ENCODE data around the gene PRSS3.
"Not testable (repeated sequence)": the region's sequence is repeated elsewhere in the genome, so short reads cannot be mapped to it uniquely, and the experiment has no call there.

The PRSS3 gene

DNA sequence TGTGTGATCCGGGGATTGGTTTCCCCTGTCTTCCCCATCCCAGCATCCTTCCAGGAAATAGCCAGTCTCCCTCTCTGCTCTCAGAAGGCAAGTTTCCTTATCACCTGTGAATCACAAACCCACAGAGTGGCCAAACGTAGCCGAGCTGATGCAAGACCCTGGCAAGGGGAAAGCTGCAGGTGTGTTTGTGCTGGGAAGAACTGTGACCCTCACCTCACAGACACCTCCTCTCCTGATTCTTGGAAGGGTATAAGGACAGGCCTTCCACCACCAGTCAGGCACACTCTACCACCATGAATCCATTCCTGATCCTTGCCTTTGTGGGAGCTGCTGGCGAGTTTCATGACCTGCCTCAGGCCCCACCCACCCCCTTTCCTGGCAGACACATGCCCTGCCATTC lies at the start of gene PRSS3:
PRSS3 (plus strand) TSS at position 281 of the 400 bp plus-strand sequence; CDS start at position 294, 13 bp downstream.
- H3K4me1 Mint-ChIP-seq: no peaks in the 10 kb centered on the region
- no peak within 1 kb of the TSS for H3K4me3 Mint-ChIP-seq
- no peak within 1 kb of the TSS for H3K27ac Mint-ChIP-seq
- H3K27me3 Mint-ChIP-seq: peaks cover 5% of the 10 kb centered on the region
- H3K9me3 Mint-ChIP-seq: no peaks in the 10 kb centered on the region
- peaks cover 3% of the 10 kb centered on the region for H3K36me3 Mint-ChIP-seq

DNA sequence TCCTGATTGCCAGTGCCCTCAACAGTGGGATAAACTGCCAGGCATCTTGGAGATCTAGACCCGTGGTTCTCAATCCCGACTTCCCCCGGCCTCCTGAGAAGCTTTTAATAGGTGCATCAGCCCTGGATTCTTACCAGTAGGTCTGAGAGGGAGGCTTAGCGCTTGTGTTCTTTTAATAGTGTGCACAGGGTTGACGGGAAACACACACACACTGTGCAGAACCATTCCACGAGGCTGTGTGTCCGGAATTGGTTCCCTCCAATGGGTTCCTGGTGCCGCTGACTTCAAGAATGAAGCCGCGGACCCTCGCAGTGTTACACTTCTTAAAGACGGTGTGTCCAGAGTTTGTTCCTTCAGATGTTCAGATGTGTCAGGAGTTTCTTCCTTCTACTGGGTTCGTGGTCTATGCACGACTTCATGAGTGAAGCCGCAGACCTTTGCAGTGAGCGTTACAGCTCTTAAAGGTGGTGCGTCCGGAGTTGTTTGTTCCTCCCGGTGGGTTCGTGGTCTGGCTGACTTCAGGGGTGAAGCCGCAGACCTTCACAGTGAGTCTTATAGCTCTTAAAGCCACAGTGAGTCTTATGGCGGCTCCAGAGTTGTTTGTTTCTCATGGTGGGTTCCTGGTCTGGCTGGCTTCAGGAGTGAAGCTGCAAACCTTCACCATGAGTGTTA lies 46.6 kb upstream of the PRSS3 start:
- peaks cover 47% of the 10 kb centered on the region for H3K27me3 Mint-ChIP-seq
- H3K4me3 Mint-ChIP-seq: peak overlapping the region; percentile 79
- H3K27ac Mint-ChIP-seq: no peak overlapping the region
- H3K4me1 Mint-ChIP-seq: peaks cover 30% of the 10 kb centered on the region
- H3K36me3 Mint-ChIP-seq: no peaks in the 10 kb centered on the region
- H3K9me3 Mint-ChIP-seq: peaks cover 1% of the 10 kb centered on the region

DNA sequence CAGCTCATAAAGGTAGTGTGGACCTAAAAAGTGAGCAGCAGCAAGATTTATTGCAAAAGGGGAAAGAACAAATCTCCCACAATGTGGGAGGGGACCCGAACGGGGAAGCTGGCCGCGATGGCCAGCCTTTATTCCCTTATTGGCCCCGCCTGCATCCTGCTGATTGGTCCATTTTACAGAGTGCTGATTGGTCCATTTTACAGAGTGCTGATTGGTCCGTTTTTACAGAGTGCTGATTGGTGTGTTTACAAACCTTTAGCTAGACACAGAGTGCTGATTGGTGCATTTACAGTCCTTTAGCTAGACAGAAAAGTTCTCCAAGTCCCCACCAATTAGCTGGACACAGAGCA lies 46.1 kb upstream of the PRSS3 start:
- not testable (repeated sequence) for H3K36me3 Mint-ChIP-seq, H3K9me3 Mint-ChIP-seq, H3K27ac Mint-ChIP-seq
- Mint-ChIP-seq H3K27me3 (peaks cover 47% of the 10 kb centered on the region), H3K4me3 (peak overlapping the region; percentile 79), H3K4me1 (peaks cover 30% of the 10 kb centered on the region)

DNA sequence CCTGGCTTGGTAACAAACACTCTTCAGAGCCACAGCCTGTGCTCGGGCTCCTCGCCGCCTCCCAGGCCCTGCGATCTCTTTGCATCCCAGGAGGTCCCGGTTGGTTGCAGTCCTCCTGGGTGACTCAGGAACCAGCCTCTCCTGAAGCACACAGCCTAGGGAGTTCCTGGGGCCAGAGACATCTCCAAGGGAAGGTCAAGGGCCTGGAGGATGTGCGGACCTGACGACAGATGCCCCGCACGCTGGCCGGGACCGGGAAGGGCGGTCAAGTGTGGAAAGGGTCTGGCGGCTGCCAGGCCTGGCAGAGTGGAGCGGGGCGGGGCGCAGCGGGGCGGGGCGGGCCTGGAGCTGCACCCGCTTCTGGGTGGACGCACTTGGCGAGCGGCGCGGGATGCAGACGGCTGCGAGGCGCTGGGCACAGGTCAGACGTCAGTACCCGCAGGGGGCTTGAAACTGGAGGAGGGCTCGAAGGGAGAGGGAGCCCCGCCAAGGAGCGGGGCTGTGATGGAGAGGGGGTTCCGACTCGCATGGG lies 45.0 kb upstream of the PRSS3 start:
- no peaks in the 10 kb centered on the region for H3K9me3 Mint-ChIP-seq
- peaks cover 30% of the 10 kb centered on the region for H3K4me1 Mint-ChIP-seq
- H3K4me3 Mint-ChIP-seq: no peak overlapping the region
- H3K36me3 Mint-ChIP-seq: no peaks in the 10 kb centered on the region
- H3K27ac Mint-ChIP-seq: no peak overlapping the region
- peaks cover 53% of the 10 kb centered on the region for H3K27me3 Mint-ChIP-seq

DNA sequence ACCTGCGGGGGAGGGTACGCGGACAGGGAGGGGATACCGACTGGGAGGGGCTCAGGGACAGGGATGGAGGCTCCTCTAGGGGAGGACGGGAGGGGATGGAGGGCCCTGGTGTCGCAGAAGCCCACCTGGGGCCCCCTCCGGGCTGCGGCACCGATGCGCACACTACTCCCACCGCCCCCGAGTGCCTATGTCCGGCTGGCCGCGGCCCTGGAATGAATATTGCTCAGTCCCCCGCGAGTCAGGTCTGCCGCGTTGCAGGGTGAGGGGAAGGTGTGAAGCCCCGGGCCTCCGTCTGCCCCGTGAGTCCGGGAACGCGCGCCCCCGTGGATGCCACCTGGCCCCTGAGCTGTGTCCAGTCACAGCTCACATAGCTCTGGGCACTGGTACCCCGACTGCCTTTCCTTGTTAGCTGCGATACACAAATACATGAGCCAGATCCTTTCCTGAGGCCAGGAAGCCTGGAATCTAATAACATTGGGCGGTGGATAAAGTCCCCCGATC lies 44.5 kb upstream of the PRSS3 start:
- Mint-ChIP-seq H3K27ac (no peak overlapping the region), H3K4me1 (peaks cover 30% of the 10 kb centered on the region), H3K27me3 (peaks cover 53% of the 10 kb centered on the region), H3K36me3 (no peaks in the 10 kb centered on the region), H3K9me3 (no peaks in the 10 kb centered on the region), H3K4me3 (no peak overlapping the region)

DNA sequence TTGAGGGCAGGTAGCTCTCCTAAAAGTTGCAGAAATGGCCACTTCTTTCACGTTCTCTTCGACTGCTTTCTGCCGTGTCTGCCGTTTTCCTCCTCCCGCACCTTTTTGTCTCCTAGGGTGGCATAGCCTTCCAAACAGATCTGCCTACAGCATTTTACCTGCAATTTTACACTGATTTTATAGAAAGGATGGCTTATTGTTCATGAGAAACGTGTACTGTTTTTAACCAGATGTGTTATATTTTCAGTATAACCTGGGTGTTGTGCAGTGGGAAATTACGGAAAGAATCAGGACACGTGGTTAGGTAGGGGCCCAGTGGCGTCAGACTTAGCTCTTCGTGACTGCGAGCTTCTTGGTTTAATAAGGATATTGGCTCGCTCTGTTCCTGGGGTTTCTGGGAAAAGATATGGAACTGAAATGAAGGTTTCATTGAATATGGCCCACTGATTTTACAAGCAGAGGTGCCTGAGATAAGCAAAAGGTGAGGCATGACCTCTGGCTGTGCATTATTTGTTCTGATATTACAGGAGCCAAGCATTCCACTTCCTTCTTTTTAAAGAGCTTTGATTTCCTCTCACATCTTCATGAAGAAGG lies 43.7 kb upstream of the PRSS3 start:
- H3K27ac Mint-ChIP-seq: peak overlapping the region; percentile 25
- no peaks in the 10 kb centered on the region for H3K36me3 Mint-ChIP-seq
- H3K4me1 Mint-ChIP-seq: peaks cover 30% of the 10 kb centered on the region
- peak overlapping the region; percentile 9 for H3K4me3 Mint-ChIP-seq
- no peaks in the 10 kb centered on the region for H3K9me3 Mint-ChIP-seq
- H3K27me3 Mint-ChIP-seq: peaks cover 55% of the 10 kb centered on the region

DNA sequence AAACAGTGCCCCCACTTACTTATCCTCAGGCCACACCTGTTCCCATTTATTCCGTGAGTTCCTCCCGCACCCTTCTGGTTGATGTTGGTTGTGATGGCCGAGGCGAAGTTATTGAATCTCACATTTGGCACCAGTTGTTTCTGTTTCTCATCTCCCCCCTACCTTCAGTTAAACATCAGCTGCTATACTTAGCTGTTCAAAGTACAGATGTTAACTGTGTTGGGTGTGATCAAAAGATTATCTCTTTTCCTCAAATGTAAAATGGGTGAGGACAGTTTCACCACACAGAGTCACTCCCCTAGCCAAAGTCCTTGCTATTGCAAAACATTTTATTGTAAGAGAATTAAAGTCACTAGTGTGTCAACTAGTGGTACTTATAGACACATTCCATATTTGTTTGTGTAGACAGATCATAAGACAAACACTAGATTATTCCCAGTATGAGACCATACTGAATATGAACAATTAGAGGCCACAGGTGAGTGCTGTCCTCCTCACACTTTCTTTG lies 43.2 kb upstream of the PRSS3 start:
- no peak overlapping the region for H3K4me3 Mint-ChIP-seq
- peaks cover 30% of the 10 kb centered on the region for H3K4me1 Mint-ChIP-seq
- H3K27me3 Mint-ChIP-seq: peaks cover 54% of the 10 kb centered on the region
- H3K36me3 Mint-ChIP-seq: no peaks in the 10 kb centered on the region
- no peak overlapping the region for H3K27ac Mint-ChIP-seq
- H3K9me3 Mint-ChIP-seq: no peaks in the 10 kb centered on the region

DNA sequence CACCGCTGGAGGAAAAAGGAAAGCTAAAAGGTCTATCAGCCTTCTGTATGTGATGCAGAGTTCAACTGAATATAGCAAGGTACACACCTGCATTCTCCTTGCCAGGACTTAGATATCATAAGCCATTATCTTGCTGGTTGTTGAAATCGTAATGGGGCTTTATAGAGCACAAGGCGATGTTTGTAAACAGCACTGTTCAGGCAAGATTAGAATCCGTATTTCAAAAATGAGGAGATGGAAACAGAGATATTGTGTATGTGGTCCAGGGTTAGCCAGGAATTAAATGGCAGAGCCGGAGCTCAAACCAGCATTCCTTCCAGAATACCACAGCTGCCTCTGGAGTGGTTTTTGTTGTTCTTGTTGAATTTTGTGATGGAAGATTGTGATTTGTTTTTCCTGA lies 42.6 kb upstream of the PRSS3 start:
- H3K36me3 Mint-ChIP-seq, H3K27ac Mint-ChIP-seq, H3K4me3 Mint-ChIP-seq: not testable (repeated sequence)

DNA sequence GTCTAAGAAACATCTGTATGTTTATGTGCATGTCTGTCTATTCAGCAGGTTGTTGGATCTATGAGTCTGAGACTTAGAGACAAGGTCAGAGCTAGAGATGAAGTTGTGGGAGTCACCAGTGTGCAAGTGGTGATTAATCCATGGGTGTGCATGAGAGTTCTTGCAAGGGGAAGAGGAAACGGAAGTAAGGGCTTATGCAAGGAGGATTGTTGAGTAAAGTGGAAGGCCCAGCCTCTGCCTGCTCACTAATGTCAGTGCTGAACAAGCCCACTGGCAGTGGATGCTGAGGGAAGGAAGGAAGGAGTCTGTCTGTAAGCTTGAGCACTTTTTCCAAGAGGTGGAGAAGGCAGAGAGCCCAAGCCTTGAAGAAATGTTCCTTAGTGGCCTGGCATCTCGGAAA lies 35.7 kb upstream of the PRSS3 start:
- not testable (repeated sequence) for H3K27ac Mint-ChIP-seq, H3K36me3 Mint-ChIP-seq, H3K9me3 Mint-ChIP-seq, H3K4me3 Mint-ChIP-seq, H3K4me1 Mint-ChIP-seq
- peaks cover 20% of the 10 kb centered on the region for H3K27me3 Mint-ChIP-seq

More for the DNA sequence above, 42.6 kb upstream of the PRSS3 start:
- H3K27me3 Mint-ChIP-seq: peaks cover 56% of the 10 kb centered on the region
- H3K9me3 Mint-ChIP-seq: not testable (repeated sequence)
- peaks cover 30% of the 10 kb centered on the region for H3K4me1 Mint-ChIP-seq

DNA sequence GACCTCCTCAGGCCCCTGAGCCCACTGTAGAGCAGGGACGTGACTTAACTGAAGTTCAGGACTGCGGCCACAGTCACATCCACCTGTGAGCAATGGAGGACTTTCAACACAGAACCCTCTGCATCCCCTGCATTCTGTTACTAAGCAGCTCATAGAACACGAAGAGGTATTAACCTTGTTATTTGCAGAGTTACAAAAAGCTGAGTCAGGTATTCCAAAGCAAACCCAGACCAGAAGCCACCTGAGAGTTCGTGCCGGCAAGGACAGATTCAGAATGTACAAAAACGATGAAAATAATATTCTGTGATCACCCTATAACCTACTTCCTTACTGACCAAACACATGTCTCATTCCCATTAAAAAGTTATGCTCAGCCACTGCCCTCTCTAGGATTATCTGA lies 33.0 kb upstream of the PRSS3 start:
- Mint-ChIP-seq H3K4me1 (peaks cover 4% of the 10 kb centered on the region), H3K36me3 (no peaks in the 10 kb centered on the region), H3K9me3 (peaks cover 5% of the 10 kb centered on the region), H3K4me3 (no peak overlapping the region), H3K27me3 (peaks cover 6% of the 10 kb centered on the region), H3K27ac (no peak overlapping the region)

DNA sequence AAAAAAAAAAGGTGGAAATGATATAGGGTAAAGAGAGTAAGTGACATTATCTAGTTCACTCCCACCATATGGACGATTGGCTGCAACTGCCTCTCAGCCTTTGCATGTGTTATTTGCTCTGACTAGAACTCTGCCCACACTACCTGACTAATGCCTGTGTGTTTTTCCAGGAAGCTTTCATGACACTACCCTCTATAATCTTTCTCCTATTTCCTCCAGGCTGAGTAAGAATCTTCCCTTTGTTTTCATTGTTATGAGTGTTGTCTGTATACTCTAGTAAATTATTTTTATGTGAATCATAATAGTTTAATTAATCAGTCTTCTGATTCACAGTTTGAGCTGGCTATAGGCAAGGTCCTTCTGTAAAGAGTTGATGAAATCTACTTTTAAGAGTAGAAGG lies 31.7 kb upstream of the PRSS3 start:
- not testable (repeated sequence) for H3K9me3 Mint-ChIP-seq, H3K36me3 Mint-ChIP-seq, H3K4me1 Mint-ChIP-seq, H3K27ac Mint-ChIP-seq, H3K27me3 Mint-ChIP-seq, H3K4me3 Mint-ChIP-seq

DNA sequence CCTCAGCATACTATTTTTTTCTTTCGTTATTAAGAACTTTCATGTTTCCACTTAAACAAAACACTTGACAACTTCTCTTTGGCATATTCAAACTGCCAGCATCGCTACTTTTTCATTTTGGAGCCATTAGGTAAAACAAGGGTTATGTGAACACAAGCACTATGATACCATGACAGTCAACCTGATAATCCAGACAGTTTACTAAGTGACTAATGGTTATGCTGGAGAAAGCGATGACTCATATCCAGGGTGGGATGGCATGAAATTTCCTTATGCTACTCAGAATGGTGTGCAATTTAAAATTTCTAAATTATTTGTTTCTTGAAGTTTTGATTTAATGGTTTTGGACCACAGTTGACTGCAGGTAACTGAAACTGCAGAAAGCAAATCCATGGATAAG lies 29.9 kb upstream of the PRSS3 start:
- Mint-ChIP-seq H3K4me1 (peaks cover 4% of the 10 kb centered on the region), H3K27ac (no peak overlapping the region), H3K27me3 (no peaks in the 10 kb centered on the region), H3K4me3 (no peak overlapping the region), H3K36me3 (no peaks in the 10 kb centered on the region), H3K9me3 (peaks cover 5% of the 10 kb centered on the region)

DNA sequence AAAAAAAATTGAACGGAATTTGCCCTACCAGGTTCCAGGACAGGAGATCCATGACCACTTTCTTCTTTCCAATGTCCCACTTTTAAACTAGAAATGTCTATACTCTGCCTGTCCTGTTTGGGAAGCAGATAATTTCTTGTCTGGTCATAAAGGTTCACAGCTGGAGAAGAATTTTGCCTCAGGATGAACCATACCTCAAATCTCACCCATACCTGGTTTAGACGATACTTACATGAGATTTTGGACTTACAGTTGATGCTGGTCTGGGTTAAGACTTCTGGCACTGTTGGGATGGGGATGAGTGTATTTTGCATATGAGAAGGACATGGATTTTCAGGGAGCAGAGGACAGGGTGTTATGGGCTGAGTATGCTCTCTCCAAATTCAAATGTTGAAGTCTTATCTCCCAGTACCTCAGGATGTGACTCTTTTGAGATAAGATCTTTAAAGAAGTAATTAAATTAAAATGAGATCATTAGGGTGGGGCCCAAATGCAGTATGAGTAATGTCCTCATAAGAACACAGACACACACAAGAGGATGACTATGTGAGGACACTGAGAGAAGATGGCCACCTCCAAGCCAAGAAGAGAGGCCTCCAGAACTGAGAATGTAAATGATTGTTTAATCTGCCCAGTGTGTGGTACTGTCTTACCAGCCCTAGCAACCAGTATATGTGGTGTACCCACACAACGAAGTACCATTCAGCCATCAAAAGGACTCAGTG lies 25.0 kb upstream of the PRSS3 start:
- H3K27ac Mint-ChIP-seq, H3K27me3 Mint-ChIP-seq, H3K9me3 Mint-ChIP-seq, H3K4me3 Mint-ChIP-seq, H3K4me1 Mint-ChIP-seq, H3K36me3 Mint-ChIP-seq: not testable (repeated sequence)

DNA sequence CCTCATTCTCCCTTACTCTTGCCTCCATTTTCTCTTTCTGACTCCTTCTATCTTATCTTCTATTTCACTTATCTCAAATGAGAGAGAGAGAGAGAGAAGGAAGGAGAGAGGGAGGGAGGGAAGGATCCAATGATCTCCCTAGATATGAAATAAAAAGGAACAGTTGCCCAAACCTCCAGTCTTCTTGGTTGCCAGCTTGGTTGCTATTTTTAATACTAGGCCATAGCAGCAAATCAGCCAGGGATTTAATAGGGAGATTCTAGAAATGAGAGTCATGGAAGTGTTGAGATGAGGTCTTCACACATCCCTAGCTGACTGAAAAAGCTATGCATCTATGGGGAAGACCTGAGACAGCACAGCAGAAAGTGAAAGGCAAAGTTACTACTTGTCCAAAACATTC lies 22.2 kb upstream of the PRSS3 start:
- H3K27ac Mint-ChIP-seq, H3K36me3 Mint-ChIP-seq, H3K9me3 Mint-ChIP-seq, H3K4me3 Mint-ChIP-seq, H3K27me3 Mint-ChIP-seq, H3K4me1 Mint-ChIP-seq: not testable (repeated sequence)

DNA sequence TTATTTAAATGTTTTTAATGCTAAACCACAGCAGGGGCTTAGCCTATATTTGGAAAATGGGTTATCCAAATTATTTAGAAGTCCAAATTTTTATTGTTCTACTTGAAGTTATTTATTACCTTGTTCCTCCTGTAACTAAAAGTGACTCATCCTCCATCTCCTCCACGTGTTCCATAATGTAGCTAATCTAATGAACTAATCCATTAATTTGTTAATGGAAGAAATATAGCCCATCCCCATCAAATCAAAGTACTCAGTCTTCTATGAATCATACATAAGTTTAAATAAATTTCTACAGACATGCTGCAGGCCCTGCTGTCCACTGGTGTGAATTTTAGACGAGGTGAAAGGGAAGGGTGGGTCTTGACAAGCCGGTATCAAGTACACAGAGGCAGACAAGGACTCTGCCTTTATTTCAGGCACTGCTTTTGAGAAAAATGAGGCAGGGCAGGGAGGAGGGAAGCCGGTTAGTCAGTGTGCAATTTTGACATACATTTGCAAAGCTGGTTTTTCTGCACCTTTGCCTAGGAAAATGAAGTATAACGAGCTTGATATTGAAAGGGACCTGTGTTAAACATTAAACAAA lies 21.2 kb upstream of the PRSS3 start:
- H3K36me3 Mint-ChIP-seq, H3K9me3 Mint-ChIP-seq, H3K4me3 Mint-ChIP-seq, H3K27ac Mint-ChIP-seq, H3K4me1 Mint-ChIP-seq, H3K27me3 Mint-ChIP-seq: not testable (repeated sequence)

DNA sequence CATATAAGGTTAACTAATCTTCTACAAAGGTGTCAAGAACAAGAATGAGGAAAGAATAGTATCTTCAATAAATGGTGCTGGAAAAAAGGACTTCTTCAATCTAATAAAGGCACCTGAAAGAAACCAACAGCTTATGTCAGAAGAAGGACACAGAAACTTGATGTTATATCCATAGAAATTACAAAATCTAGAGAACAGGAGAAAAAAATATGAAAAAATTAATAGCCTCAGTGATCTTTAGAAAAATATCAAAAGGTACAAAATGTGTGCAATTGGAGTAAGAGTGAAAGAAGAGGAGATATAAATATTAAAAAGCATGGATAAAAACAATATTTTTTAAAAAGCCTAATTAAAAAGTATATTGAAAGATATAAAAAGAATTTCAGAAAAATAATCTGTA lies 18.8 kb upstream of the PRSS3 start:
- Mint-ChIP-seq H3K9me3 (no peaks in the 10 kb centered on the region), H3K27me3 (peaks cover 6% of the 10 kb centered on the region), H3K27ac (no peak overlapping the region), H3K4me3 (no peak overlapping the region), H3K4me1 (peaks cover 9% of the 10 kb centered on the region), H3K36me3 (no peaks in the 10 kb centered on the region)
